ENCODE measurements around the gene CIC. TPM values are rescaled to one million over a fixed set of nuclear protein-coding genes. Genes with fewer than 3 reads are reported as not detected.
A peak's percentile ranks its signal among the peaks of the same experiment; 100 is the strongest.

CIC gene
- total and polyA plus RNA-seq, 9 of the 15 experiments (the other 6 are each of a cell fraction or from before 2014, with no cell fraction given), result 0.07 to 44.7 (median 8.6) TPM

DNA sequence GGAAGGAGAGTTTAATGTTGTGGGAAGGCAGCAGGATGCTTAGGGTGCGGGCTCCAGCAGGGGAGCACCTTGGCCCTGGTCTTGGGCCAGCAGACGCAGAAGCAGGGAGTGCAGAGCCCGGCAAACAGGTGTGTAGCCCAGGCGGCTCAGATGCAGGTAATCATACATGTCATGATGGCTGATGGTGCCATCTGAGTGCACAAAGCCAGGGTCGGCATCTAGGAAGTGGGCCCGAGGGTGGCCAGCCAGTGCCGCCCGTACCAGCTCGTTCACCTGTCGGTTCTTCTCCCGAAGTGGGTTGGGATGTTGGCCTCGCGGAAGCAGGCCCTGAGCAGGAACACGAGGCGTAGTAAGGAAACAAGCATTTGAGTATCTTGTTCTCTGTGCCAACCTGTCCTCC, 28.0 kb downstream of the CIC start:
- H3K4me3 ChIP-seq, result no peak overlapping the region
- peaks cover 14% of the 10 kb centered on the region for H4K20me1 ChIP-seq (replicated peaks; ENCODE audit: control insufficient read depth, insufficient read depth, low read length)
- H3K27ac ChIP-seq (ENCODE audit: extremely low read depth, low read depth, low read length), result no peak overlapping the region
- intact Hi-C loops (cut with micrococcal nuclease), result loop anchor here (5.0 kb wide), 1 partner anchor 55 kb away; the partner anchor contains the start of gene GSK3A
- no TSS peak for BruUV-seq (replicated peaks)
- peaks cover 63% of the 10 kb centered on the region; the same call in 2 of the 3 replicates for H3K36me3 ChIP-seq (ENCODE audit: control insufficient read depth, insufficient read depth, low read length)
- no peaks in the 10 kb centered on the region for H3K9me3 ChIP-seq (replicated peaks; ENCODE audit: control insufficient read depth, insufficient read depth, low read depth, low read length)
- WGBS (ENCODE audit: insufficient coverage, low coverage, missing lambda C conversion rate), result 94% methylated on average over 15 of the region's 15 CpGs
- H3K27me3 ChIP-seq (ENCODE audit: control insufficient read depth in 2 of 2, insufficient read depth in 2 of 2, low read length in 2 of 2), result no peaks in the 10 kb centered on the region
- DNase-seq (ENCODE audit: extremely low read depth in 1 of 4, low spot score in 3 of 4) (no peak), ATAC-seq (no peak), FAIRE-seq (no peak)
- ChIA-PET CTCF (ENCODE audit: low intra/inter-chr PET ratio) (interaction anchor here (1.2 kb wide), 1 partner anchor 51 kb away, joined by 4 read pairs; no protein-coding TSS in a partner anchor), POLR2A (interaction anchor here (0.6 kb wide), 1 partner anchor 23 kb away, joined by 3 read pairs; no protein-coding TSS in a partner anchor)
- H3K4me2 ChIP-seq (ENCODE audit: insufficient read depth, low read length), result no peak overlapping the region
- no peak overlapping the region for H3K9ac ChIP-seq (ENCODE audit: insufficient read depth in 1 of 2, low read depth in 2 of 2, low read length in 2 of 2)
- no peak overlapping the region for H2AFZ ChIP-seq (ENCODE audit: low read depth, low read length)
- TF ChIP-seq, protein P1, sequence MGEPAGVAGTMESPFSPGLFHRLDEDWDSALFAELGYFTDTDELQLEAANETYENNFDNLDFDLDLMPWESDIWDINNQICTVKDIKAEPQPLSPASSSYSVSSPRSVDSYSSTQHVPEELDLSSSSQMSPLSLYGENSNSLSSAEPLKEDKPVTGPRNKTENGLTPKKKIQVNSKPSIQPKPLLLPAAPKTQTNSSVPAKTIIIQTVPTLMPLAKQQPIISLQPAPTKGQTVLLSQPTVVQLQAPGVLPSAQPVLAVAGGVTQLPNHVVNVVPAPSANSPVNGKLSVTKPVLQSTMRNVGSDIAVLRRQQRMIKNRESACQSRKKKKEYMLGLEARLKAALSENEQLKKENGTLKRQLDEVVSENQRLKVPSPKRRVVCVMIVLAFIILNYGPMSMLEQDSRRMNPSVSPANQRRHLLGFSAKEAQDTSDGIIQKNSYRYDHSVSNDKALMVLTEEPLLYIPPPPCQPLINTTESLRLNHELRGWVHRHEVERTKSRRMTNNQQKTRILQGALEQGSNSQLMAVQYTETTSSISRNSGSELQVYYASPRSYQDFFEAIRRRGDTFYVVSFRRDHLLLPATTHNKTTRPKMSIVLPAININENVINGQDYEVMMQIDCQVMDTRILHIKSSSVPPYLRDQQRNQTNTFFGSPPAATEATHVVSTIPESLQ (CRISPR knock-in tag; IDR thresholded peaks at IDR 0.05), result no peak
- TF ChIP-seq NR4A1 (CRISPR knock-in tag; IDR thresholded peaks at IDR 0.05), result no peak
- no peak for TF ChIP-seq NR4A1 (tag; IDR thresholded peaks at IDR 0.05)
- TF ChIP-seq RBFOX2 (IDR thresholded peaks at IDR 0.05; ENCODE audit: low read depth, low read length), result peak; percentile 39; the same call in 1 of the 2 replicates
- TF ChIP-seq, protein P2, sequence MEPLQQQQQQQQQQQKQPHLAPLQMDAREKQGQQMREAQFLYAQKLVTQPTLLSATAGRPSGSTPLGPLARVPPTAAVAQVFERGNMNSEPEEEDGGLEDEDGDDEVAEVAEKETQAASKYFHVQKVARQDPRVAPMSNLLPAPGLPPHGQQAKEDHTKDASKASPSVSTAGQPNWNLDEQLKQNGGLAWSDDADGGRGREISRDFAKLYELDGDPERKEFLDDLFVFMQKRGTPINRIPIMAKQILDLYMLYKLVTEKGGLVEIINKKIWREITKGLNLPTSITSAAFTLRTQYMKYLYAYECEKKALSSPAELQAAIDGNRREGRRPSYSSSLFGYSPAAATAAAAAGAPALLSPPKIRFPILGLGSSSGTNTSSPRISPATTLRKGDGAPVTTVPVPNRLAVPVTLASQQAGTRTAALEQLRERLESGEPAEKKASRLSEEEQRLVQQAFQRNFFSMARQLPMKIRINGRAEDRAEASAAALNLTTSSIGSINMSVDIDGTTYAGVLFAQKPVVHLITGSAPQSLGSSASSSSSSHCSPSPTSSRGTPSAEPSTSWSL (CRISPR knock-in tag; IDR thresholded peaks at IDR 0.05; ENCODE audit: borderline replicate concordance), result no peak
- TF ChIP-seq, protein P3, sequence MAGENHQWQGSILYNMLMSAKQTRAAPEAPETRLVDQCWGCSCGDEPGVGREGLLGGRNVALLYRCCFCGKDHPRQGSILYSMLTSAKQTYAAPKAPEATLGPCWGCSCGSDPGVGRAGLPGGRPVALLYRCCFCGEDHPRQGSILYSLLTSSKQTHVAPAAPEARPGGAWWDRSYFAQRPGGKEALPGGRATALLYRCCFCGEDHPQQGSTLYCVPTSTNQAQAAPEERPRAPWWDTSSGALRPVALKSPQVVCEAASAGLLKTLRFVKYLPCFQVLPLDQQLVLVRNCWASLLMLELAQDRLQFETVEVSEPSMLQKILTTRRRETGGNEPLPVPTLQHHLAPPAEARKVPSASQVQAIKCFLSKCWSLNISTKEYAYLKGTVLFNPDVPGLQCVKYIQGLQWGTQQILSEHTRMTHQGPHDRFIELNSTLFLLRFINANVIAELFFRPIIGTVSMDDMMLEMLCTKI (IDR thresholded peaks at IDR 0.05; ENCODE audit: partially characterized antibody), result no peak
- TF ChIP-seq ZZZ3 (IDR thresholded peaks at IDR 0.05), result no peak
- TF ChIP-seq RBM22 (IDR thresholded peaks at IDR 0.05; ENCODE audit: low read depth, low read length, poor library complexity, severe bottlenecking), result peak; percentile 76
- H3K4me1 ChIP-seq (replicated peaks in 1 of 2; ENCODE audit: control insufficient read depth in 2 of 2, insufficient read depth in 2 of 2, low read length in 2 of 2), result peaks cover 9 to 56% of the 10 kb centered on the region in 2 experiments
- peaks cover 11% of the 10 kb centered on the region for H3K79me2 ChIP-seq (ENCODE audit: control insufficient read depth, insufficient read depth, low read length)
- no peaks in the 10 kb centered on the region for H3K9me1 ChIP-seq (ENCODE audit: control insufficient read depth, insufficient read depth, low read length)
- in situ Hi-C loops (cut with MboI), result no loop called here
